B cell (primary cell): ENCODE data around the gene C16orf92. TPM values are rescaled to one million over a fixed set of nuclear protein-coding genes. Genes with fewer than 3 reads are reported as not detected.

ENCODE experiments used
- ATAC-seq: fragments of 200-7000 bp; cut with Tn5 transposase; one replicate; pipeline ENCODE4 v1.10.0; 2021; ENCODE audit warnings: low read depth, mild to moderate bottlenecking, moderate number of reproducible peaks, moderate library complexity
- CTCF ChIA-PET: fragments of 350-600 bp; sonication (Branson Sonifier 250); formaldehyde crosslinking; loops from one replicate; lab custom pipeline; 2021; ENCODE audit warnings: antibody characterized with exemption, inconsistent platforms; lab: Charles Lee
- POLR2A ChIA-PET: fragments of 350-600 bp; sonication (Branson Sonifier 250); formaldehyde crosslinking; loops from one replicate; lab custom pipeline; 2021; ENCODE audit warnings: antibody characterized with exemption; lab: Charles Lee
- DNase-seq: peaks from one replicate; pipeline ENCODE4 v3.0.0; 2013
- H2AFZ ChIP-seq: 2 replicates; pipeline ENCODE4 v1.6.1; 2012; ENCODE audit warnings: mild to moderate bottlenecking, low read depth, low read length; ENCODE audit not compliant: insufficient read depth, poor library complexity, severe bottlenecking
- H3K27ac ChIP-seq, 2 donors: 1 replicate in 1 of 2; 2 replicates in 1 of 2; pipeline ENCODE4 v1.5.1; 2012 to 2013; ENCODE audit warnings: low read length in 2 of 2, mild to moderate bottlenecking in 2 of 2, moderate library complexity in 1 of 2
- H3K27me3 ChIP-seq, 4 experiments: fragments of 200-600 bp in 1 of 4; sonication (generic) in 1 of 4; replicated peaks in 1 of 4; 1 replicate in 2 of 4; 2 replicates in 2 of 4; pipeline versions ENCODE4 v1.6.1 to v1.7.0; 2013 to 2016; ENCODE audit warnings: low read length in 3 of 4, mild to moderate bottlenecking in 2 of 4, mixed read lengths in 1 of 4, moderate library complexity in 1 of 4; ENCODE audit not compliant: insufficient read depth in 4 of 4, control insufficient read depth in 3 of 4; ENCODE audit errors: control extremely low read depth in 1 of 4
- H3K36me3 ChIP-seq, 2 experiments: replicated peaks in 1 of 2; 1 replicate in 1 of 2; 2 replicates in 1 of 2; pipeline versions ENCODE4 v1.6.1 to v1.7.1; 2013; ENCODE audit warnings: low read length in 1 of 2; ENCODE audit not compliant: insufficient read depth in 2 of 2, control insufficient read depth in 1 of 2; ENCODE audit errors: control extremely low read depth in 1 of 2, extremely low read depth in 1 of 2
- H3K4me1 ChIP-seq, 2 donors: fragments of 200-600 bp in 1 of 2; sonication (generic) in 1 of 2; 1 replicate in 1 of 2; 2 replicates in 1 of 2; pipeline versions ENCODE4 v1.5.1 to v1.6.1; 2013 to 2017; ENCODE audit warnings: low read length in 2 of 2; ENCODE audit not compliant: control insufficient read depth in 2 of 2, insufficient read depth in 2 of 2
- H3K4me2 ChIP-seq: replicated peaks from 2 replicates; pipeline ENCODE3; 2012; ENCODE audit warnings: mild to moderate bottlenecking, low read depth, low read length; ENCODE audit not compliant: poor library complexity, severe bottlenecking
- H3K4me3 ChIP-seq, 5 experiments: fragments of 200-600 bp in 1 of 5; sonication (generic) in 1 of 5; 1 replicate in 3 of 5; 2 replicates in 2 of 5; pipeline versions ENCODE4 v1.5.1 to v1.7.0; 2011 to 2016; ENCODE audit warnings: low read length in 4 of 5, mild to moderate bottlenecking in 4 of 5, low read depth in 2 of 5, control low read depth in 1 of 5, moderate library complexity in 1 of 5; ENCODE audit not compliant: insufficient read depth in 1 of 5; ENCODE audit errors: control extremely low read depth in 1 of 5, extremely low read depth in 1 of 5
- H3K79me2 ChIP-seq: fragments of 200-600 bp; sonication (generic); one replicate; pipeline ENCODE4 v1.6.0; 2016; ENCODE audit warnings: low read length; ENCODE audit not compliant: control insufficient read depth, insufficient read depth
- H3K9ac ChIP-seq: fragments of 200-600 bp; sonication (generic); 2 replicates; pipeline ENCODE4 v1.6.1; 2017; ENCODE audit warnings: mild to moderate bottlenecking, low read length, moderate library complexity
- H3K9me3 ChIP-seq, 3 donors: one replicate each; pipeline versions ENCODE4 v1.6.1 to v1.7.1; 2013; ENCODE audit warnings: low read length in 2 of 3; ENCODE audit not compliant: control insufficient read depth in 2 of 3, insufficient read depth in 1 of 3; ENCODE audit errors: control extremely low read depth in 1 of 3
- H4K20me1 ChIP-seq: 2 replicates; pipeline ENCODE4 v1.6.0; 2012; ENCODE audit warnings: mild to moderate bottlenecking, low read length; ENCODE audit not compliant: insufficient read depth, control insufficient read depth, poor library complexity, severe bottlenecking
- H3K27ac Mint-ChIP-seq: one replicate; pipeline ENCODE4 v1.8.0; 2021; ENCODE audit warnings: mixed read lengths
- H3K27me3 Mint-ChIP-seq: one replicate; pipeline ENCODE4 v1.8.0; 2021; ENCODE audit warnings: mixed read lengths
- H3K4me1 Mint-ChIP-seq: one replicate; pipeline ENCODE4 v1.8.0; 2021; ENCODE audit warnings: mixed read lengths
- H3K4me3 Mint-ChIP-seq: one replicate; pipeline ENCODE4 v1.8.0; 2021; ENCODE audit warnings: mixed read lengths
- H3K9me3 Mint-ChIP-seq: one replicate; pipeline ENCODE4 v1.8.0; 2022; ENCODE audit warnings: mixed read lengths; ENCODE audit not compliant: insufficient read depth
- EZH2 ChIP-seq: IDR thresholded peaks from 2 replicates; pipeline ENCODE4 v1.6.1; 2012; ENCODE audit warnings: borderline replicate concordance, low read depth, mild to moderate bottlenecking, moderate library complexity, low read length; ENCODE audit not compliant: insufficient read depth, poor library complexity, severe bottlenecking
- WGBS: methylation state at CpG from one replicate; pipeline ENCODE4 v1.1.5; 2013; ENCODE audit warnings: missing lambda C conversion rate; ENCODE audit not compliant: insufficient coverage; 5-methylcytosine and 5-hydroxymethylcytosine counted together
- intact Hi-C: fragments of 100-400 bp; cut with micrococcal nuclease; formaldehyde crosslinking; loops from one replicate; pipeline ENCODE4 v1.10.0; 2022
- polyA plus RNA-seq: library from polyadenylated mRNA; depleted of rRNA; stranded (reverse); fragments of >200 nt; gene quantifications from 2 replicates; pipeline ENCODE4 v1.2.3, GENCODE V29; 2012
- total RNA-seq, 2 donors: library from RNA; stranded (reverse); fragments of 120-200 nt in 1 of 2; gene quantifications; 1 replicate in 1 of 2; 2 replicates in 1 of 2; pipeline versions ENCODE4 v1.2.3 to v1.2.4, GENCODE V29; 2013 to 2022
- TF ChIP-seq, protein P1 (sequence below): fragments of 200-600 bp; IDR thresholded peaks from one replicate; pipeline ENCODE4 v1.8.0; 2022; ENCODE audit warnings: antibody characterized with exemption, mild to moderate bottlenecking

Gene C16orf92
- total and polyA plus RNA-seq, 2 donors (not counting 1 experiment from before 2014, with no cell fraction given): not detected

DNA sequence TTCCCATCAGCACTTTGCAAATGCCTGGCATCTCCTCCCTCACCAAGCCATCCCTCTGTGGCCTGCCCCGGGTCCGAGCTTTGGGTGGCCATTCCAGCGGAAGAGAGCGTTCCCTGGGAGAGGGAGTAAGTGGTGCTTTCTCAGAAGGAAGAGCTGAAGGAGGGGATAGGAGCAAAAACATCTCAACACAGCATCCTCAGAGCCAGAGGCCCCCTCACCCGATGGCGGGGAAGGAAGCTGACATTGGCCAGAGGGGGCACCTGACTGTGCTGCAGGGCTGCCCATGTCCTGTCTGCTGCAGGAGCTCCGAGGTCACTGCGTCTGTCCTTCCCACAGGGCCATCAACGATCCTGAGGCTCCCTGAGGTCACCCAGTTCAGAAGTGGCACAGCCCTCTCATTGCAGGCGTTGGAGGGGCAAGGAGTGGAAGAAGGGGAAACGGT is 8.5 kb downstream of the C16orf92 start:
- no peak for ATAC-seq
- peaks cover 0 to 61% (median 29%) of the 10 kb centered on the region in 4 experiments for H3K27me3 ChIP-seq
- POLR2A ChIA-PET: interaction anchor here (0.5 kb wide), 1 partner anchor 241 kb away, joined by 3 read pairs; the partner anchor contains the start of gene KIF22

More for the DNA sequence above, 8.5 kb downstream of the C16orf92 start:
- no peak overlapping the region for H3K9ac ChIP-seq
- 15% methylated on average over 6 of the region's 11 CpGs for WGBS
- H2AFZ ChIP-seq: no peak overlapping the region
- intact Hi-C loops: no loop called here
- H3K36me3 ChIP-seq: no peaks in the 10 kb centered on the region
- Mint-ChIP-seq H3K27ac (no peak overlapping the region), H3K27me3 (peaks cover 59% of the 10 kb centered on the region), H3K4me1 (peaks cover 10% of the 10 kb centered on the region), H3K9me3 (no peaks in the 10 kb centered on the region), H3K4me3 (peak overlapping the region; percentile 19)
- peaks cover 10 to 21% of the 10 kb centered on the region in 2 donors for H3K4me1 ChIP-seq
- no peak for DNase-seq
- no peaks in the 10 kb centered on the region for H3K79me2 ChIP-seq
- TF ChIP-seq EZH2: no peak
- TF ChIP-seq, protein P1, sequence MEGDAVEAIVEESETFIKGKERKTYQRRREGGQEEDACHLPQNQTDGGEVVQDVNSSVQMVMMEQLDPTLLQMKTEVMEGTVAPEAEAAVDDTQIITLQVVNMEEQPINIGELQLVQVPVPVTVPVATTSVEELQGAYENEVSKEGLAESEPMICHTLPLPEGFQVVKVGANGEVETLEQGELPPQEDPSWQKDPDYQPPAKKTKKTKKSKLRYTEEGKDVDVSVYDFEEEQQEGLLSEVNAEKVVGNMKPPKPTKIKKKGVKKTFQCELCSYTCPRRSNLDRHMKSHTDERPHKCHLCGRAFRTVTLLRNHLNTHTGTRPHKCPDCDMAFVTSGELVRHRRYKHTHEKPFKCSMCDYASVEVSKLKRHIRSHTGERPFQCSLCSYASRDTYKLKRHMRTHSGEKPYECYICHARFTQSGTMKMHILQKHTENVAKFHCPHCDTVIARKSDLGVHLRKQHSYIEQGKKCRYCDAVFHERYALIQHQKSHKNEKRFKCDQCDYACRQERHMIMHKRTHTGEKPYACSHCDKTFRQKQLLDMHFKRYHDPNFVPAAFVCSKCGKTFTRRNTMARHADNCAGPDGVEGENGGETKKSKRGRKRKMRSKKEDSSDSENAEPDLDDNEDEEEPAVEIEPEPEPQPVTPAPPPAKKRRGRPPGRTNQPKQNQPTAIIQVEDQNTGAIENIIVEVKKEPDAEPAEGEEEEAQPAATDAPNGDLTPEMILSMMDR: no peak
- H3K27ac ChIP-seq: no peak overlapping the region
- peaks cover 0 to 15% (median 0%) of the 10 kb centered on the region in 3 donors for H3K9me3 ChIP-seq
- peak overlapping the region; percentile 56 for H3K4me2 ChIP-seq
- CTCF ChIA-PET: interaction anchor here (1.0 to 3.3 kb wide), 9 partner anchors 8 to 340 kb away, joined by 3 to 18 read pairs (median 5); partner anchors contain the start of gene C16orf92
- no peak overlapping the region for H3K4me3 ChIP-seq
- H4K20me1 ChIP-seq: no peaks in the 10 kb centered on the region
